Activated naive CD4-positive, alpha-beta T cell treated with Interleukin-2 at 50 U/mL for 16 hours (primary cell): ENCODE data around the gene MET.
"Not testable (repeated sequence)": the region's sequence is repeated elsewhere in the genome, so short reads cannot be mapped to it uniquely, and the experiment has no call there.

Source experiments
- DNase-seq: peaks from one replicate; pipeline ENCODE4 v3.0.0-alpha.2; 2020

MET gene

DNA sequence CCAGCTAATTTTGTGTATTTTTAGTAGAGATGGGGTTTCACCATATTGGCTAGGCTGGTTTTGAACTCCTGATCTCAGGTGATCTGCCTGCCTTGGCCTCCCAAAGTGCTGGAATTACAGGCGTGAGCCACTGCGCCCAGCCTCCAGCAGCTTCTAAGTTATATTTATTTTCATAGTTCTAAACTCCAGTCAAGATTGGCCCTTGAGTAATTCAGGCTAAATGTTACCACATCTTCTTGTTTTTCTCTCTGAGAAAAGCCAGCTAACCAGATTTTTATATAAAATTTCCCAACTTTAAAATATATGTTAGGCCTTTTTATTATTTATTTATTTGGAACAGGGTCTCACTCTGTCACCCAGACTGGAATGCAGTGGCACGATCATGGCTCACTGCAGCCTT is 141.4 kb downstream of the MET start:
- DNase-seq = not testable (repeated sequence)

- no peak for DNase-seq
Observed at GRCh38 chr7:116815041-116815440, 143.0 kb downstream of the MET start.

GRCh38 chr7:116820149-116820548 is 148.2 kb downstream of the MET start:
- DNase-seq = no peak

- not testable (repeated sequence) for DNase-seq
Observed at GRCh38 chr7:116821647-116822046, 149.7 kb downstream of the MET start.

DNA sequence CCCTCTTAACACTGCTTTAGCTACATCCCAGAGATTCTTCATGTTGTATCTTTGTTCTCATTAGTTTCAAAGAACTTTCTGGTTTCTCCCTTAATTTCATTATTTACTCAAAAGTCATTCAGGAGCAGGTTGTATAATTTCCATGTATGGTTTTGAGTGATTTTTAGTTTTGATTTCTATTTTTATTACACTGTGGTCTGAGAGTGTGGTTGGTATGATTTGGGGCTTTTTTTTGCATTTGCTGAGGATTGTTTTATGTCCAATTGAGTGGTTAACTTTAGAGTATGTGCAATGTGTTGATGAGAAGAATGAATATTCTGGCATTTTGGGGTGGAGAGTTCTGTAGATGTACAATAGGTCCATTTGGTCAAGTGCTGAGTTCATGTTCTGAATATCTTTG is 152.5 kb downstream of the MET start:
- no peak for DNase-seq

DNA sequence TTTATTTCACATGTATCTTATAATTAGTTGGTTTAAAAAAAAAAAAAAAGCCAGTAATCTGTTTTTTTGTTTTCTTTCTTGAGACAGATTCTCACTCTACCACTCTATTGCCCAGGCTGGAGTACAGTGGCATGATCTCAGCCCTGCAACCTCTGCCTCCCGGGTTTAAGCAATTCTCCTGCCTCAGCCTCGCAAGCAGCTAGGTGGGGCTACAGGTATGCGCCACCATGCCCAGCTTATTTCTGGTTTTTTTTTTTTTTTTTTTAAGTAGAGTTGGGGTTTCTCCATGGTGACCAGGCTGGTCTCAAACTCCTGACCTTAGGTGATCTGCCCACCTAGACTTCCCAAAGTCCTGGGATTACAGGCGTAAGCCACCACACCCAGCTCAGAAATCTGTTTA is 156.3 kb downstream of the MET start:
- DNase-seq = no peak

- no peak for DNase-seq
Observed at GRCh38 chr7:116829041-116829440, 157.0 kb downstream of the MET start.

- no peak for DNase-seq
Observed at GRCh38 chr7:116829493-116829892, 157.5 kb downstream of the MET start.

DNA sequence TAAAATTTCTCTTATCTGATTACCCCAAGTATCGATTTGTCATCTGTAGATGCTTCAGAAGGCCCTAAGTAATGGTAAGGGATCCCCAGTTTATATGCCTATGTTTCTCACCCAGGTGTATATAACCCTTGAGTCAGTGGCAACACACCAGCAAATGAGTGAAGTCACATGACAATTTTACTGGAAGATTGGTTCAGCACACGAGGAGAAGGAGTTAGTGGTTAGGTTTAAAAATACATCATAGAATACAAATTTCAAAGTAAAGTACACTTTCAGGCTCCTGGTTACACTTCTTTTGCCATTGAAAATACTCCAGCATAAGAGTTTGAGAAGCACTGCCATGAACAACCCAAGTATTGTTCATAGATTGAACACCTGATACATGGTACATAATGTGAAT is 160.7 kb downstream of the MET start:
- DNase-seq = no peak

DNA sequence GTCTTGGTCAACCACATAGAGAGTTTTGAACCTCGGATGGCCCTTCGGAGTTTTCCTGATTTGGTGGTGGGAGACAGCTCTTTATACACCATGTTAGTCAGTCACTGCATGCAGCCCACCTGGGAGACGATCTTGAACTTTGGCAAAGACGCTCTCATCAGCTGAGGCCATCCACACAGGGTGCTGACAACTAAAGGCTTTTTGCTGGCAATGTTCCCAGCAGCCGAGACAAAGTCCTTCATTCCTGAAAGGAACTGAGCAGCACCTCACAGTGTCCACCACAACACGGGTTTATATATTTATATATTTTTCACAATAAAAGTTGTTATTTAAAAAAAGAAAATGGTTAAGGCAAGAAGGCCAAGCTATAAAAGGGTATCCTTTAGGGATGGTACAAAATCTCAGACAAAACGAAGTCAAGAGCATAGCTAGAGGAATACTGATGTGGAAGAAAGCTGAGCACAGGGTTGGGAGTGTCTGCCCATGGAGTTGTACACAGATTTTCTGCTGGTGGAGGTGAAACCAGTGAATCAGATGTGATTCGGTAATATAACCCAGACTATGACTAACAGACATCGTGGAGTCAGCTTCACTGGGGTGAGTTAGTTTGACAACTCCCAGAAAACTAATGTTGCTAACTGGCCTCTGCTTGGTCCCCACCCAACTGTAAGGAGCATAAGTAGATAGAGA is 163.0 kb downstream of the MET start:
- no peak for DNase-seq

- no peak for DNase-seq
Observed at GRCh38 chr7:116836048-116836447, 164.1 kb downstream of the MET start.

DNA sequence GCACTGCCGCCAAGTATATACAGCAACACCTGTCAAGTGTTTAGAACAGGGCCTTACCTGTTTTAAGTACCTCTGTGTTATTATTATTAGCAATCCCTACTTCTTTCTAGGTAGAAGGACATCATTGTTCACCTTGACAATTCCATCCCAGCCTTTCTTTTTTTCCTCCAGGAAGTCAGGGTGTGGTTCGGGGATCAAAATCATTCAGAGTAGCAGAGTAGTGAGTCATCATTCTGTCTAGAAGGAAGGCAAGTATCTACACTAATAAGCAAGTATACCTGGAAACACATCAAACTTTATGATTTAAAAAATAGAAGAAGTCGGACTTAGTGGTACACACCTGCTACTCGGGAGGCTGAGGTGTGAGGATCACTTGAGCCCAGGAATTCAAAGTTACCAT is 164.9 kb downstream of the MET start:
- DNase-seq = no peak

- no peak for DNase-seq
Observed at GRCh38 chr7:116837586-116837985, 165.6 kb downstream of the MET start.

- DNase-seq = no peak
Observed at GRCh38 chr7:116840256-116840655, 168.3 kb downstream of the MET start.

DNA sequence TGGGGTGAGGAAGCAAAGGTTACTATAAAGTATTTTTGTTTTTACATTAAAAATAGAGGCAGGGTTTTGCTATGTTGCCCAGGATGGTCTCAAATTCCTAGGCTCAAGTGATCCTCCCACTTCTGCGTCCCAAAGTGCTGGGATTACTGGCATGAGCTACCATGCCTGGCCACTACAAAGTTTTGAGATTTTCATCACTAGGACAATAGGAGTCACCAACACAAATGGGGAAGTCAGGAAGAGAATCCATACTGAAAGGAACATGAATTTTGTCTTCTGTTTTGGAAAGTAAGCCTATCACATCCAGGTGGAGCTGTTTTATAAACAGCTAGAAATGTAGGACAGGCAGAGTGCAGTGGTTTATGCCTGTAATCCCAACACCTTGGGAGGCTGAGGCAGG is 170.4 kb downstream of the MET start:
- no peak for DNase-seq

DNA sequence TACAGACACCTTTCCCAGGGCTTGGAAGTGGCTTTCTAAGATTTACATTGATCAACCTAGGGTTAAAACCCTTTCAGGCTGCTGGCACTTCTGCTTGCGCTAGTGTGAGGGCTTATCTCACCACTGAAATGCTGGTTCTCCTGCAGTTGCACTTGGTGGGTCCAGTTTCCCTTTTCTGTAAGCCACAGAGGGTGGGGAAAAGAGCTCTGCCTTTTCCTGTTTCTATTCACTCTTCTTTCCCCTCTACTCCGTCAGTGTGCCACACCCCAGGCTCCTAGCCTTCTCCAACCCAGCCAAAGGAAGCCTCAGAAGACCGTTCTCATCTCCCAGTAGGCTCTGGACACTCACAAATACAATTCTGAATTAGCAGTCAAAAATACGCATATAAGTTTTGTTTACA is 171.4 kb downstream of the MET start:
- no peak for DNase-seq
